Osteocyte (in vitro differentiated cells): ENCODE data around the gene NCSTN. TPM values are rescaled to one million over a fixed set of nuclear protein-coding genes. Genes with fewer than 3 reads are reported as not detected.

Source experiments
- DNase-seq: peaks from one replicate; pipeline ENCODE4 v3.0.0; 2021; ENCODE audit warnings: mixed read lengths; ENCODE audit not compliant: unreplicated experiment; ENCODE audit errors: extremely low spot score
- H3K27ac Mint-ChIP-seq: one replicate; pipeline ENCODE4 v1.8.0; 2021; ENCODE audit warnings: mild to moderate bottlenecking, mixed read lengths; ENCODE audit not compliant: unreplicated experiment
- H3K27me3 Mint-ChIP-seq: one replicate; pipeline ENCODE4 v1.8.0; 2021; ENCODE audit warnings: mixed read lengths; ENCODE audit not compliant: unreplicated experiment
- H3K36me3 Mint-ChIP-seq: one replicate; pipeline ENCODE4 v1.8.0; 2021; ENCODE audit warnings: mixed read lengths; ENCODE audit not compliant: unreplicated experiment
- H3K4me1 Mint-ChIP-seq: one replicate; pipeline ENCODE4 v1.8.0; 2021; ENCODE audit warnings: mixed read lengths; ENCODE audit not compliant: unreplicated experiment
- H3K4me3 Mint-ChIP-seq: one replicate; pipeline ENCODE4 v1.8.0; 2021; ENCODE audit warnings: mild to moderate bottlenecking, moderate library complexity, mixed read lengths; ENCODE audit not compliant: unreplicated experiment
- H3K9me3 Mint-ChIP-seq: one replicate; pipeline ENCODE4 v1.8.0; 2021; ENCODE audit warnings: mixed read lengths; ENCODE audit not compliant: unreplicated experiment
- long read RNA-seq: library from polyadenylated mRNA; unstranded; transcript quantifications from one replicate; pipeline ENCODE4 v2.0.0, GENCODE V29; 2021
- total RNA-seq: library from RNA; stranded (reverse); gene quantifications from 2 replicates; pipeline ENCODE4 v1.2.1, GENCODE V29; 2021
- TF ChIP-seq, protein P1 (sequence below): fragments of 200-600 bp; sonication (generic); IDR thresholded peaks from 2 replicates; pipeline ENCODE4 v1.5.0; 2021; ENCODE audit warnings: antibody characterized with exemption, mild to moderate bottlenecking, moderate library complexity

Gene NCSTN
- 126 and 132 TPM in 2 replicates for total RNA-seq
- long read RNA-seq, transcript NCSTN-201 (17 exons, 2,936 nt): major isoform, 164 of 184 reads
- long read RNA-seq, partial matches to known transcripts: 4 of 184 reads
- long read RNA-seq, other reads (novel, unspliced or antisense): 16 of 184 reads

DNA sequence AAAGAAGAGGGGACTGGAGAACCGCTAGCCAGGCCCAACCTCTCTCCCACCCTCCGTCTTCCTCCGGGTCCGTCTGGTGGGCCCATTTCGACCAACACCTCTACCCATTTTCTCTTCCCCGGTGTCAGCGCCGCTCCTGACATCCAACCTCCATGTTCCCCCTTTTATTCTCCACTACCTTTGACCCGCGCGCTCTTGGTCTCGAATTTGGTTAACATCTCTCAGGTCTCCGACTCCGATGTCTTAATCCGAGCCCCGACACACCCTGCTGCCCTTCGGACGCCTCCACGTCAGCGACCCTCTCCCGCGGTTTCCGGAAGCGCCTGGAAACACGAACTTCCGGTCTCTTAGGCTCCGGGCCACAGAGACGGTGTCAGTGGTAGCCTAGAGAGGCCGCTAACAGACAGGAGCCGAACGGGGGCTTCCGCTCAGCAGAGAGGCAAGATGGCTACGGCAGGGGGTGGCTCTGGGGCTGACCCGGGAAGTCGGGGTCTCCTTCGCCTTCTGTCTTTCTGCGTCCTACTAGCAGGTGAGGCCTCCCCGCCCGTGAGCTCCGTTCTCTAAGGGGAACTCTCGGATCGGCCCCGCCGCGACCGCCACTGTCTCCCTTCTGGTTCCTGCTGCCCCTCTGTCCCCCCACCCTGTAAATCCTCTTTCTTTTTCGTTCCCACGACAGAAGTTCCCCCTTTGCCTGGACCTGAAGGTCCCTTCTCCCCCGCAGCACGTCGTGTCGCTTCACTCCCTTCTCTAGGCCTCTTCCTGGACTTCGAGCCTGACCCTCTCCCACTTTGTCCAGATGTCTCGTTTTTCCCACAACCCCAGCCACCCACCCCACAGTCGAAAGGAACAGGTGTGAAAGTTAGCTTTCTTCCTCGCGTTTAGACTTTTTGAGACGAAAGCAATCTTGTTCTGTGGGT, at the start of gene NCSTN, which contains the start of gene COPA:
Gene NCSTN (plus strand): TSS at position 431 of the 917 bp plus-strand sequence. CDS start 14 bp downstream, at position 445.
Gene COPA (minus strand): TSS at position 298 of the 917 bp plus-strand sequence. CDS start 80 bp downstream, at position 218.
- TF ChIP-seq, protein P1, sequence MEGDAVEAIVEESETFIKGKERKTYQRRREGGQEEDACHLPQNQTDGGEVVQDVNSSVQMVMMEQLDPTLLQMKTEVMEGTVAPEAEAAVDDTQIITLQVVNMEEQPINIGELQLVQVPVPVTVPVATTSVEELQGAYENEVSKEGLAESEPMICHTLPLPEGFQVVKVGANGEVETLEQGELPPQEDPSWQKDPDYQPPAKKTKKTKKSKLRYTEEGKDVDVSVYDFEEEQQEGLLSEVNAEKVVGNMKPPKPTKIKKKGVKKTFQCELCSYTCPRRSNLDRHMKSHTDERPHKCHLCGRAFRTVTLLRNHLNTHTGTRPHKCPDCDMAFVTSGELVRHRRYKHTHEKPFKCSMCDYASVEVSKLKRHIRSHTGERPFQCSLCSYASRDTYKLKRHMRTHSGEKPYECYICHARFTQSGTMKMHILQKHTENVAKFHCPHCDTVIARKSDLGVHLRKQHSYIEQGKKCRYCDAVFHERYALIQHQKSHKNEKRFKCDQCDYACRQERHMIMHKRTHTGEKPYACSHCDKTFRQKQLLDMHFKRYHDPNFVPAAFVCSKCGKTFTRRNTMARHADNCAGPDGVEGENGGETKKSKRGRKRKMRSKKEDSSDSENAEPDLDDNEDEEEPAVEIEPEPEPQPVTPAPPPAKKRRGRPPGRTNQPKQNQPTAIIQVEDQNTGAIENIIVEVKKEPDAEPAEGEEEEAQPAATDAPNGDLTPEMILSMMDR: no peak
- no peaks in the 10 kb centered on the region for H3K27me3 Mint-ChIP-seq
- H3K9me3 Mint-ChIP-seq: no peaks in the 10 kb centered on the region
- peaks cover 27% of the 10 kb centered on the region for H3K36me3 Mint-ChIP-seq
- H3K4me1 Mint-ChIP-seq: peaks cover 34% of the 10 kb centered on the region
- peak within 1 kb of the TSS; percentile 100 for H3K4me3 Mint-ChIP-seq
- peak within 1 kb of the TSS; percentile 100 for H3K27ac Mint-ChIP-seq
- DNase-seq: peak; percentile 96

DNA sequence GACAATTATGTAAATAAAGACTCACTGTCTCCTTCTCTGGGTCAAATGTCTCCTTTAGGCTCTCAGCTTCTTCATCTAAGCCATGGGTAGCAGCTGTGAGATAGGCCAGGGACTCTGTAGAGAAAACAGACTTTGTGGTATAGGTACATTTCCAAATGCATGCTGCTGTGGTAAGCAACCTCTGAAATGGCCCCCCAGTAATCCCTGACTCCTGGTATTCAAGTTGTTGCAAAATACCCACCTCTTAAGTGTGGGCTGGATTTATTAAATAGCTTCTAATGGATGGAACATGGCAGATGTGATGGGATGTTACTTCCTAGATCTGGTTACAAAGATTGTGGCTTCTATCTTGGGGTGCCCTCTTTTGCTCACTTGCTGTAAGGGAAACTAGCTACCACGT, 47.1 kb upstream of the NCSTN start:
- no peak overlapping the region for H3K4me3 Mint-ChIP-seq
- TF ChIP-seq, protein P1: no peak
- H3K36me3 Mint-ChIP-seq: peaks cover 79% of the 10 kb centered on the region
- H3K4me1 Mint-ChIP-seq: no peaks in the 10 kb centered on the region
- H3K27me3 Mint-ChIP-seq: no peaks in the 10 kb centered on the region
- no peaks in the 10 kb centered on the region for H3K9me3 Mint-ChIP-seq
- DNase-seq: no peak
- H3K27ac Mint-ChIP-seq: no peak overlapping the region

DNA sequence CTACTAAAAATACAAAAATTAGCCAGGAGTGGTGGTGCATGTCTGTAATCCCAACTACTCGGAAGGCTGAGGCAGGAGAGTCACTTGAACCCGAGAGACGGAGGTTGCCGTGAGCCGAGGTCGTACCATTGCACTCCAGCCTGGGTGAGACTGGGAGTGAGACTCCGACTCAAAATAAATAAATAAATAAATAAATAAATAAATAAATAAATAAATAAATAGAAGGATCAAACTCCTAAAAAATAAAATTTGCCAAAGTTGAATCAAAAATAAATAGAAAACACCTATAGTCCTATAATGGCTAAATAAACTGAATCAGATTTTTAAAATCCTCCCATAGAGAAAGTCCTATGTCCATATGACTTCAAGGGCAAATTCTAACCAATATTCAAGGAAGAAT, 43.0 kb upstream of the NCSTN start:
- Mint-ChIP-seq H3K4me1 (no peaks in the 10 kb centered on the region), H3K27me3 (no peaks in the 10 kb centered on the region), H3K9me3 (no peaks in the 10 kb centered on the region)

DNA sequence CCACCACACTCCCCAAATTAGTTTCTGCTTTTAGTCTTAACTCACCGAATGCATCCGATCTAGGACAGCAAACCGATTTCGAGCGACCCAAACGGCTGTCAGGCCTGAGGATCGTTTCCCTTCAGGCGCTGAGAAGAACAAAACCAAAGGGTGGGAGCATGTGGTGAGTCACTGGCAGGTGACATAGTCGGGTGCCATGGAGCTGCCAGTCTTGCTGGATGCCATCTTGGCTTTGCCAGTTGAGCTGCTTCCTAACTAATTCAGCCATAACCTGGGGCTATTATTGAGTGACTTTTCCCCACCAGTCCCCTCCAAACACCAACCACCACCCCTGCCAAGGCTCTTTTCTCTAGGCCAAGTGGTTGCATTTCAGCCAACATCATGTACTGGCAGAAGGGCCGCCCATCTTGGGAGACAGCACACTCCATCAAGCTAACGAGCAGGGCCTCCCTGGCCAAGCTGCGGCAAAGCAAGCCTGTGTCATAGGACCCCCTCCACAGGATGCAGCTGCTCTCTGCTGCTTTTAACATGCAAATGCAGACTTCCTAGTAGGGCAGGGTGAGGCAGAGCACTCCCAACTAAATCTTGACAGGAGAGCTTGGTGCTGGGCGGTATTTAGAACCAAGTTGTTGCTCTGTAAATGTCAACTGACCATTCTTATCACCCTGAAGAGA, 35.9 kb upstream of the NCSTN start:
- no peak for DNase-seq
- Mint-ChIP-seq H3K27ac (no peak overlapping the region), H3K27me3 (no peaks in the 10 kb centered on the region), H3K36me3 (peaks cover 55% of the 10 kb centered on the region), H3K9me3 (no peaks in the 10 kb centered on the region), H3K4me3 (no peak overlapping the region), H3K4me1 (peaks cover 2% of the 10 kb centered on the region)
- TF ChIP-seq, protein P1: no peak

More for the DNA sequence above, 43.0 kb upstream of the NCSTN start:
- Mint-ChIP-seq H3K27ac (no peak overlapping the region), H3K36me3 (peaks cover 53% of the 10 kb centered on the region), H3K4me3 (no peak overlapping the region)
- no peak for DNase-seq
- TF ChIP-seq, protein P1: no peak
